ENCODE results near the gene MS4A14. TPM values are rescaled to one million over a fixed set of nuclear protein-coding genes. Genes with fewer than 3 reads are reported as not detected.
"Not testable (repeated sequence)": the region's sequence is repeated elsewhere in the genome, so short reads cannot be mapped to it uniquely, and the experiment has no call there.

The MS4A14 gene
- total and polyA plus RNA-seq, 9 donors: 0.20 to 0.39 (median 0.32) TPM

GRCh38 chr11:60429272-60429671 is 33.0 kb downstream of the MS4A14 start, which contains the start of gene MS4A5:
Gene MS4A5, plus strand, starts transcription at chr11:60429572. Its CDS starts 103 bp downstream, at chr11:60429675.
- no peak within 1 kb of the TSS for H3K4me3 ChIP-seq (ENCODE audit: low read length)
- H3K27me3 ChIP-seq (ENCODE audit: control insufficient read depth, insufficient read depth, low read length): no peaks in the 10 kb centered on the region
- no peaks in the 10 kb centered on the region for H3K4me1 ChIP-seq (ENCODE audit: control insufficient read depth, insufficient read depth, low read length)
- no peak within 1 kb of the TSS for H3K27ac ChIP-seq (ENCODE audit: low read length)
- WGBS (ENCODE audit: insufficient coverage): 100% methylated on average over 1 of the region's 5 CpGs
- no peak for DNase-seq
- no peaks in the 10 kb centered on the region for H3K36me3 ChIP-seq (ENCODE audit: control insufficient read depth, insufficient read depth, low read length)
- H3K9me3 ChIP-seq (replicated peaks; ENCODE audit: control insufficient read depth, low read depth, low read length): no peaks in the 10 kb centered on the region

- no peak overlapping the region for H3K4me3 ChIP-seq (ENCODE audit: low read length)
- 30% methylated on average over 1 of the region's 2 CpGs for WGBS (ENCODE audit: insufficient coverage)
- H3K9me3 ChIP-seq (replicated peaks; ENCODE audit: control insufficient read depth, low read depth, low read length): no peaks in the 10 kb centered on the region
- H3K4me1 ChIP-seq (ENCODE audit: control insufficient read depth, insufficient read depth, low read length): no peaks in the 10 kb centered on the region
- H3K27ac ChIP-seq (ENCODE audit: low read length): no peak overlapping the region
- no peaks in the 10 kb centered on the region for H3K36me3 ChIP-seq (ENCODE audit: control insufficient read depth, insufficient read depth, low read length)
- H3K27me3 ChIP-seq (ENCODE audit: control insufficient read depth, insufficient read depth, low read length): no peaks in the 10 kb centered on the region
- DNase-seq: no peak
Measured at GRCh38 chr11:60431251-60431650, 35.0 kb downstream of the MS4A14 start.

GRCh38 chr11:60433401-60433800 is 37.1 kb downstream of the MS4A14 start:
- H3K9me3 ChIP-seq (replicated peaks; ENCODE audit: control insufficient read depth, low read depth, low read length): no peaks in the 10 kb centered on the region
- no peaks in the 10 kb centered on the region for H3K36me3 ChIP-seq (ENCODE audit: control insufficient read depth, insufficient read depth, low read length)
- no peaks in the 10 kb centered on the region for H3K4me1 ChIP-seq (ENCODE audit: control insufficient read depth, insufficient read depth, low read length)
- H3K27ac ChIP-seq (ENCODE audit: low read length): no peak overlapping the region
- peak; percentile 2 for DNase-seq
- H3K27me3 ChIP-seq (ENCODE audit: control insufficient read depth, insufficient read depth, low read length): no peaks in the 10 kb centered on the region
- WGBS (ENCODE audit: insufficient coverage): 76% methylated on average over 2 of the region's 4 CpGs
- no peak overlapping the region for H3K4me3 ChIP-seq (ENCODE audit: low read length)

- no peaks in the 10 kb centered on the region for H3K36me3 ChIP-seq (ENCODE audit: control insufficient read depth, insufficient read depth, low read length)
- no peak for DNase-seq
- no peaks in the 10 kb centered on the region for H3K4me1 ChIP-seq (ENCODE audit: control insufficient read depth, insufficient read depth, low read length)
- no peaks in the 10 kb centered on the region for H3K9me3 ChIP-seq (replicated peaks; ENCODE audit: control insufficient read depth, low read depth, low read length)
- H3K4me3 ChIP-seq (ENCODE audit: low read length): no peak overlapping the region
- H3K27me3 ChIP-seq (ENCODE audit: control insufficient read depth, insufficient read depth, low read length): no peaks in the 10 kb centered on the region
- no peak overlapping the region for H3K27ac ChIP-seq (ENCODE audit: low read length)
Measured at GRCh38 chr11:60447070-60447469, 50.8 kb downstream of the MS4A14 start.

DNA sequence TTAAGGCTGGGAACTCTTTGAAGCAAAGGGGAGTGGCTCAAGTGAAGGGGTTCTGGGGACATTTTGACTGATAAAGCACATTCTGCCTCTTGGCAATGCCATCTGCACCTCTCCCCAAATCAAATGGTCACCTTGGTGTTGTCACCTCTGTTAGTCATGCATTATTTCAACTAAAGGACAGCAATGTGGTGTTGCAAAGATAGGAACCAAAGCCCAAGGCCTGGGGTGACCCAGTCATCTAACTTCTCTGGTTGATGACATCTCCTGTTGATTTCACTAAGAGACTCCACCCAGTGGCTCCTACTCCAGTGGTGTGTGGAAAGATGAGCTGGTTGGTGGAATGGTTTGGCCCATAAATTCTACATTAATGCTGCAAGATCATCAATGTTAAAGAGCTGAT is 51.6 kb downstream of the MS4A14 start:
- H3K36me3 ChIP-seq (ENCODE audit: control insufficient read depth, insufficient read depth, low read length): no peaks in the 10 kb centered on the region
- no peaks in the 10 kb centered on the region for H3K9me3 ChIP-seq (replicated peaks; ENCODE audit: control insufficient read depth, low read depth, low read length)
- no peaks in the 10 kb centered on the region for H3K27me3 ChIP-seq (ENCODE audit: control insufficient read depth, insufficient read depth, low read length)
- DNase-seq: no peak
- no peaks in the 10 kb centered on the region for H3K4me1 ChIP-seq (ENCODE audit: control insufficient read depth, insufficient read depth, low read length)
- H3K27ac ChIP-seq (ENCODE audit: low read length): no peak overlapping the region
- no peak overlapping the region for H3K4me3 ChIP-seq (ENCODE audit: low read length)

DNA sequence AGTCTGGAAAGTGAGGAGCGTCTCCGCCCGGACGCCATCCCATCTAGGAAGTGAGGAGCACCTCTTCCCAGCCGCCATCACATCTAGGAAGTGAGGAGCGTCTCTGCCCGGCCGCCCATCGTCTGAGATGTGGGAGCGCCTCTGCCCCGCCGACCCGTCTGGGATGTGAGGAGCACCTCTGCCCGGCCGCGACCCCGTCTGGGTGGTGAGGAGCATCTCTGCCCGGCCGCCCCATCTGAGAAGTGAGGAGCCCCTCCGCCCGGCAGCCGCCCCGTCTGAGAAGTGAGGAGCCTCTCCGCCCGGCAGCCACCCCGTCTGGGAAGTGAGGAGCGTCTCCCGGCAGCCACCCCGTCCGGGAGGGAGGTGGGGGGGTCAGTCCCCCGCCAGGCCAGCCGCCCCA is 54.9 kb downstream of the MS4A14 start:
- not testable (repeated sequence) for H3K4me1 ChIP-seq (ENCODE audit: control insufficient read depth, insufficient read depth, low read length); H3K4me3 ChIP-seq (ENCODE audit: low read length); H3K27me3 ChIP-seq (ENCODE audit: control insufficient read depth, insufficient read depth, low read length); H3K27ac ChIP-seq (ENCODE audit: low read length); H3K36me3 ChIP-seq (ENCODE audit: control insufficient read depth, insufficient read depth, low read length); H3K9me3 ChIP-seq (replicated peaks; ENCODE audit: control insufficient read depth, low read depth, low read length); DNase-seq
- WGBS (ENCODE audit: insufficient coverage): over 99% methylated on average over 12 of the region's 32 CpGs

DNA sequence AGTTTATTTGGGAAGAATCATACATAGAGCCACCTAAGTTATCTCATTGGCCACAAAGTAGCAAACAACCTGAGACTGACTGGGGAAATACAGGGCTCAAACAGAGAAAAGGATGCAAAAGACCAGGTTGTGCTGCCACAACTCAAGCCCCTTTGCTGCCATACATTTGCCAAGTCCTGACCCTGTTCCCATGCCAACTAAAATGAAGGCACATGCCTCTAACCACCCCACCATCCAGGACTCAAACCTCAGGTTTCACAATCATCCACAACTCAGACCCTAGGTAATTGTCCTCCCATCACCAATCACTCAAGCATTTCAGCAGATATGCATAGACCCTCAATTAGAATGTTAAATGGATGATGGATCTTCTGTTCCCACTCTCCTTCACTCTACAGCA is 58.0 kb downstream of the MS4A14 start:
- no peaks in the 10 kb centered on the region for H3K4me1 ChIP-seq (ENCODE audit: control insufficient read depth, insufficient read depth, low read length)
- peaks cover 2% of the 10 kb centered on the region for H3K9me3 ChIP-seq (replicated peaks; ENCODE audit: control insufficient read depth, low read depth, low read length)
- no peaks in the 10 kb centered on the region for H3K27me3 ChIP-seq (ENCODE audit: control insufficient read depth, insufficient read depth, low read length)
- no peak for DNase-seq
- no peaks in the 10 kb centered on the region for H3K36me3 ChIP-seq (ENCODE audit: control insufficient read depth, insufficient read depth, low read length)
- no peak overlapping the region for H3K4me3 ChIP-seq (ENCODE audit: low read length)
- no peak overlapping the region for H3K27ac ChIP-seq (ENCODE audit: low read length)

DNA sequence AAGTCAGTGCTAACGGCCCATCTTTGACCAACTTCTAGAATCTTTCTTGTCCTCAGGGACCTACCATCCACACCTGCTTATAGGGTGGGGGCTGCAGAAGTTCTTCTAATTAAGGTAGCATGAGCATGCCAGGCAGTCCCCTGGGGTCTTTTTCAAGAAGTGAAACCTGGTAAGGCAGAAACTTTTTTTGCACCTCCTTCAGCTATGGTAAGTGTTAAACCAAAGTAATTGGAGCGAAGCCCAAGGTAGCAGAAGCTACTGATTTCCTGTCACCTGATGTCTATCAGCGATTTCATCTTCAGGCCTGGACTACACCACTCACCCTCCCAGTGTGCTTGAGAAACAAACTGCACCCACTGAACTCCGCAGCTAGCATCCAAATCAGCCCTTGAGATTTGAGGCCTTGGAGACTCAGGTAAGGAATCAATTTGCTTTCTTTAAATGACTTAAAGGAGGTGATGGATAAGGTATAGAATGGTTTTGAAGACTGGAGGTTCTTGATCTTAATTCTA is 59.3 kb downstream of the MS4A14 start, which contains the start of gene MS4A1:
Gene MS4A1 (plus strand): TSS at position 317 of the 512 bp plus-strand sequence. CDS start 6,528 bp downstream, outside the sequence.
- H3K9me3 ChIP-seq (replicated peaks; ENCODE audit: control insufficient read depth, low read depth, low read length): peaks cover 2% of the 10 kb centered on the region
- no peaks in the 10 kb centered on the region for H3K4me1 ChIP-seq (ENCODE audit: control insufficient read depth, insufficient read depth, low read length)
- no peak within 1 kb of the TSS for H3K4me3 ChIP-seq (ENCODE audit: low read length)
- no peak within 1 kb of the TSS for H3K27ac ChIP-seq (ENCODE audit: low read length)
- 100% methylated on average over 1 of the region's 4 CpGs for WGBS (ENCODE audit: insufficient coverage)
- no peaks in the 10 kb centered on the region for H3K27me3 ChIP-seq (ENCODE audit: control insufficient read depth, insufficient read depth, low read length)
- DNase-seq: no peak
- no peaks in the 10 kb centered on the region for H3K36me3 ChIP-seq (ENCODE audit: control insufficient read depth, insufficient read depth, low read length)

DNA sequence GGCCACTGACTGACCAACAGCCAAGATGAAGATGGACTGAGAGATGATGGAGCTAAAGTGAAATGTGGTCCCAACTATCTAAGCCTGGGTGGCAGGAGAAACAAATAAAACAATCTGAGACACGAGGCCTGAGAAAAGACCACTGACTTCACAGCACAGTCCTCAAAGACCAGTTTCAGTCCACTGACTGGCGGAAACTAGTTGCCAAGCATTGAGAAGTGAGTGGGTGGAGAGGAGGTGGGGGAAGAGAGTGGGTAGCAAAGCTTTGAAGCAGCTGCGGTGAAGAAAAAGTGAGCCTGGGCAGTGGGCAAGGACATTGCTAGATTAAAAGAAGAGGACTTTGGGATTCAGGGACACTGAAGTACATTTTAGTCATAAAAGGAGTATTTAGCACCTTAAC is 61.3 kb downstream of the MS4A14 start:
- no peaks in the 10 kb centered on the region for H3K4me1 ChIP-seq (ENCODE audit: control insufficient read depth, insufficient read depth, low read length)
- H3K36me3 ChIP-seq (ENCODE audit: control insufficient read depth, insufficient read depth, low read length): no peaks in the 10 kb centered on the region
- H3K27ac ChIP-seq (ENCODE audit: low read length): no peak overlapping the region
- no peak for DNase-seq
- H3K27me3 ChIP-seq (ENCODE audit: control insufficient read depth, insufficient read depth, low read length): no peaks in the 10 kb centered on the region
- H3K9me3 ChIP-seq (replicated peaks; ENCODE audit: control insufficient read depth, low read depth, low read length): peaks cover 2% of the 10 kb centered on the region
- 100% methylated on average over 1 of the region's 3 CpGs for WGBS (ENCODE audit: insufficient coverage)
- H3K4me3 ChIP-seq (ENCODE audit: low read length): no peak overlapping the region

GRCh38 chr11:60459345-60459744 is 63.1 kb downstream of the MS4A14 start:
- H3K4me3 ChIP-seq (ENCODE audit: low read length): no peak overlapping the region

More at GRCh38 chr11:60459345-60459744, 63.1 kb downstream of the MS4A14 start:
- no peak for DNase-seq
- H3K36me3 ChIP-seq (ENCODE audit: control insufficient read depth, insufficient read depth, low read length): no peaks in the 10 kb centered on the region
- H3K4me1 ChIP-seq (ENCODE audit: control insufficient read depth, insufficient read depth, low read length): no peaks in the 10 kb centered on the region
- no peak overlapping the region for H3K27ac ChIP-seq (ENCODE audit: low read length)
- H3K9me3 ChIP-seq (replicated peaks; ENCODE audit: control insufficient read depth, low read depth, low read length): peaks cover 2% of the 10 kb centered on the region
- no peaks in the 10 kb centered on the region for H3K27me3 ChIP-seq (ENCODE audit: control insufficient read depth, insufficient read depth, low read length)
- WGBS (ENCODE audit: insufficient coverage): no CpG with 5 or more reads among the region's 1 CpG

Measured in muscle of leg (tissue), 11 donors.